Lung (tissue), 16 donors: ENCODE results near the gene POM121. TPM values are rescaled to one million over a fixed set of nuclear protein-coding genes. Genes with fewer than 3 reads are reported as not detected.
"Not testable (repeated sequence)": the region's sequence is repeated elsewhere in the genome, so short reads cannot be mapped to it uniquely, and the experiment has no call there.

Experiments
- ATAC-seq: fragments of 200-7000 bp; cut with Tn5 transposase; one replicate; pipeline ENCODE4 v1.9.1; 2020; ENCODE audit warnings: moderate number of reproducible peaks; ENCODE audit not compliant: insufficient read depth, low FRiP score
- DNase-seq, 3 donors: peaks; one replicate each; pipeline ENCODE4 v3.0.0-alpha.2; 2013 to 2017
- H3K27ac ChIP-seq, 2 donors: one replicate each; pipeline ENCODE4 v1.5.1; 2013; ENCODE audit warnings: mild to moderate bottlenecking in 2 of 2, moderate library complexity in 2 of 2, control low read depth in 1 of 2, inconsistent platforms in 1 of 2, low read depth in 1 of 2, low read length in 1 of 2
- H3K27me3 ChIP-seq, 3 donors: one replicate each; pipeline ENCODE4 v1.5.1; 2013; ENCODE audit warnings: low read length in 2 of 3; ENCODE audit not compliant: control insufficient read depth in 3 of 3, insufficient read depth in 3 of 3
- H3K36me3 ChIP-seq, 4 donors: one replicate each; pipeline ENCODE4 v1.5.1; 2013; ENCODE audit warnings: low read length in 4 of 4, mild to moderate bottlenecking in 1 of 4, moderate library complexity in 1 of 4; ENCODE audit not compliant: control insufficient read depth in 4 of 4, insufficient read depth in 4 of 4
- H3K4me1 ChIP-seq, 5 donors: one replicate each; pipeline ENCODE4 v1.5.1; 2013; ENCODE audit warnings: low read length in 5 of 5, mild to moderate bottlenecking in 2 of 5, moderate library complexity in 1 of 5; ENCODE audit not compliant: control insufficient read depth in 5 of 5, insufficient read depth in 5 of 5
- H3K4me3 ChIP-seq: one replicate; pipeline ENCODE4 v1.5.1; 2013; ENCODE audit warnings: mild to moderate bottlenecking, control low read depth, moderate library complexity
- H3K9ac ChIP-seq, 2 donors: one replicate each; pipeline ENCODE4 v1.5.1; 2013; ENCODE audit warnings: low read length in 2 of 2, control low read depth in 1 of 2; ENCODE audit not compliant: insufficient read depth in 1 of 2
- H3K9me3 ChIP-seq, 4 donors: one replicate each; pipeline ENCODE4 v1.5.1; 2013; ENCODE audit warnings: low read length in 3 of 4, mild to moderate bottlenecking in 1 of 4, moderate library complexity in 1 of 4; ENCODE audit not compliant: control insufficient read depth in 4 of 4, insufficient read depth in 3 of 4
- WGBS, 2 donors: extraction: QIAGEN DNeasy Blood & Tissue Kit; methylation state at CpG; one replicate each; pipeline ENCODE4 v1.1.7; 2013; 5-methylcytosine and 5-hydroxymethylcytosine counted together
- long read RNA-seq, 5 donors: transcript quantifications; one replicate each; lab custom pipeline, GENCODE V29; 2026
- polyA plus RNA-seq, 2 donors: library from polyadenylated mRNA; stranded (reverse); fragments of 200-250 nt; gene quantifications; one replicate each; pipeline ENCODE4 v1.2.1, GENCODE V29; 2013
- total RNA-seq, 2 donors: library from RNA; depleted of rRNA in 1 of 2; stranded (reverse); fragments of >200 nt in 1 of 2; gene quantifications; one replicate each; pipeline ENCODE4 v1.2.1, GENCODE V29; 2014 to 2021
- TF ChIP-seq, protein P1 (sequence below): IDR thresholded peaks from 2 replicates; pipeline ENCODE4 v1.5.1; 2012; ENCODE audit warnings: mild to moderate bottlenecking; ENCODE audit errors: control extremely low read depth, extremely low read depth
- donor health status: control.
- donor health status: control.
- donor health status: Bipolar disorder and iron deficiency.
- donor health status: healthy.
- donor health status: DM: yes; HTN: yes; CAD: no.

Gene POM121
- total RNA-seq (10 to 100 TPM; 15.4 to 38.0 TPM), polyA plus RNA-seq (10 to 100 TPM; 14.5 to 17.7 TPM)
- long read RNA-seq, donor 1, partial matches to known transcripts, result 29 of 29 reads
- long read RNA-seq, donor 1, other reads (novel, unspliced or antisense), result 0 of 29 reads
- long read RNA-seq, donor 2, partial matches to known transcripts, result 21 of 21 reads
- long read RNA-seq, donor 2, other reads (novel, unspliced or antisense), result 0 of 21 reads
- long read RNA-seq, donor 3, result 0 reads
- long read RNA-seq, donor 4, partial matches to known transcripts, result 5 of 5 reads
- long read RNA-seq, donor 4, other reads (novel, unspliced or antisense), result 0 of 5 reads
- long read RNA-seq, donor 5, partial matches to known transcripts, result 81 of 81 reads
- long read RNA-seq, donor 5, other reads (novel, unspliced or antisense), result 0 of 81 reads

DNA sequence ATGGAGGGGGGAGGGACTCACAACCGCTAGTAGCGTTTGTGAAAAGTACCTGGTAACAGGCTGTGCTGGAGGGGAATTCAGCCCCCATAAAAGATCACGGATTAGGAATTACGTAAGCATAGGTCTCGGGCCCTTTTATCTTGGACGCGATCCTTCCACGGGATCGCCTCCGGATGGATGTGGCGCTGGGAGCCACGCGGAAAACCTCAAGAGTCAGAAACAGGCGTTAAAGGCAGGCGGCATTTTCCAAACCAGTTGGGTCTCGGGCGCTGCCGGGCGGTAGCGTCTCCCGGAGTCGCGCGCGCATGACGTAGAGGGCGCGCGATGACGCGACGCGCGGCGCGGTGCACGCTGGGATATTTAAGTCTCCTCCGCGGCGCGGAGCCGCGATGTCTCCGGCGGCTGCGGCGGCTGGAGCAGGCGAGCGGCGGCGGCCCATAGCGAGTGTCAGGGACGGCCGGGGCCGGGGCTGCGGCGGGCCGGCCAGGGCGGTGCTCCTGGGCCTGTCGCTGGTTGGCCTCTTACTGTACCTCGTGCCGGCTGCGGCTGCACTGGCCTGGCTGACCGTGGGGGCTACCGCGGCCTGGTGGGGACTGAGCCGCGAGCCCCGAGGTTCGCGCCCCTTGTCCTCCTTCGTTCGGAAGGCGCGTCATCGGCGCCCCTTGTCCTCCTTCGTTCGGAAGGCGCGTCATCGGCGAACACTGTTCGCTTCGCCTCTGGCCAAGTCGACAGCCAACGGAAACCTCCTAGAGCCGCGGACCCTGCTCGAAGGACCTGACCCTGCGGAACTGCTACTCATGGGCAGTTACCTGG is at the start of gene POM121:
POM121 (plus strand) TSS at position 363 of the 813 bp plus-strand sequence; CDS start at position 390, 27 bp downstream.
- H3K9me3 ChIP-seq, result no peaks in the 10 kb centered on the region
- H3K9ac ChIP-seq, result peak within 1 kb of the TSS; percentile 91 to 99
- DNase-seq (peak; percentile 89 to 94 (median 90)), ATAC-seq (peak; percentile 99)
- 0% methylated on average over 53 to 91 of the region's 91 CpGs for WGBS, 2 donors
- H3K4me3 ChIP-seq, result peak within 1 kb of the TSS; percentile 78
- peaks cover 3 to 18% (median 11%) of the 10 kb centered on the region in 4 donors for H3K36me3 ChIP-seq
- TF ChIP-seq, protein P1, sequence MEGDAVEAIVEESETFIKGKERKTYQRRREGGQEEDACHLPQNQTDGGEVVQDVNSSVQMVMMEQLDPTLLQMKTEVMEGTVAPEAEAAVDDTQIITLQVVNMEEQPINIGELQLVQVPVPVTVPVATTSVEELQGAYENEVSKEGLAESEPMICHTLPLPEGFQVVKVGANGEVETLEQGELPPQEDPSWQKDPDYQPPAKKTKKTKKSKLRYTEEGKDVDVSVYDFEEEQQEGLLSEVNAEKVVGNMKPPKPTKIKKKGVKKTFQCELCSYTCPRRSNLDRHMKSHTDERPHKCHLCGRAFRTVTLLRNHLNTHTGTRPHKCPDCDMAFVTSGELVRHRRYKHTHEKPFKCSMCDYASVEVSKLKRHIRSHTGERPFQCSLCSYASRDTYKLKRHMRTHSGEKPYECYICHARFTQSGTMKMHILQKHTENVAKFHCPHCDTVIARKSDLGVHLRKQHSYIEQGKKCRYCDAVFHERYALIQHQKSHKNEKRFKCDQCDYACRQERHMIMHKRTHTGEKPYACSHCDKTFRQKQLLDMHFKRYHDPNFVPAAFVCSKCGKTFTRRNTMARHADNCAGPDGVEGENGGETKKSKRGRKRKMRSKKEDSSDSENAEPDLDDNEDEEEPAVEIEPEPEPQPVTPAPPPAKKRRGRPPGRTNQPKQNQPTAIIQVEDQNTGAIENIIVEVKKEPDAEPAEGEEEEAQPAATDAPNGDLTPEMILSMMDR, result no peak
- peak within 1 kb of the TSS; percentile 95 to 97 for H3K27ac ChIP-seq
- no peaks in the 10 kb centered on the region for H3K27me3 ChIP-seq
- peaks cover 0 to 12% (median 0%) of the 10 kb centered on the region in 5 donors for H3K4me1 ChIP-seq

DNA sequence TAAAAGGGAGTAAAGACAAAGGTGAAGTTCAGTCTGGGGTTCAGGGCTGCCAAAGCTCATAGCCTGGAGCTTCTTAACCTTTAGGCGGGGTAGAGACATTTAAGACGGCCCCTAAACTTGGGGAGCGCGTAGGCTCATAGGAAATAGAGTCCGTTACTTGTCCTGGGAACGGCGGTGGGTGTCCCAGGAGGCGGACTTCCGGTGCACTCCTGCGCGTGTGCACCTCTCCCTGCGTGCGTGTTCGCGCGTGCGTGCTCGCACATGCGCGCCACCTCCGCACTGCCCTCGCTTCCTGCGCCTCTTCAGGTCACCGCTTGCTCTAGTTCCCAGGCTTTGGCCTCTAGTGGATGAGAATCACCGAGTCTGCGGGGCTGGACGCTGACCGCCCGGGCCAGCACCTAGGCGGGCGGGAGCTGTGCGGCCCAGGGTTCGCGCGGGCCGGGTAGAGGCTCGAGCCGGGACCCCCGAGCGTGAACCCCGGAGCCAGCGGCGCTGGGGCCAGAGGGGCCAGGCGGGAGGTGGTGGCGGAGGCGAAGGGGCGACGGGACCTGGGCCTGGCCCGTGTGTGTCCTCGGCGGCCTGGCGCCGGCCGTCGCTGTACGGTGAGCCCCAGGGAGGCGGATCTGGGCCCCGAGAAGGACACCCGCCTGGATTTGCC is 45.7 kb upstream of the POM121 start:
- H3K4me3 ChIP-seq, result peak overlapping the region; percentile 83
- DNase-seq, result peak; percentile 81 to 87 (median 82)
- H3K9ac ChIP-seq, result peak overlapping the region; percentile 42 to 72
- peak; percentile 100 for ATAC-seq
- H3K36me3 ChIP-seq, H3K9me3 ChIP-seq, H3K4me1 ChIP-seq, H3K27me3 ChIP-seq: not testable (repeated sequence)
- H3K27ac ChIP-seq, result peak overlapping the region; percentile 83 to 90
- WGBS, 2 donors, result 0% methylated on average over 35 to 52 of the region's 59 CpGs

- Histone ChIP-seq H3K9ac (peak overlapping the region; percentile 42 to 72), H3K4me3 (peak overlapping the region; percentile 83), H3K27ac (peak overlapping the region; percentile 78 to 83)
- ATAC-seq (peak; percentile 23), DNase-seq (peak; percentile 49 to 61 (median 55))
- 0% methylated on average over 21 to 35 of the region's 35 CpGs for WGBS, 2 donors
- H3K4me1 ChIP-seq, H3K27me3 ChIP-seq, H3K9me3 ChIP-seq, H3K36me3 ChIP-seq: not testable (repeated sequence)
Observed at GRCh38 chr7:72879737-72880215, 45.1 kb upstream of the POM121 start.

GRCh38 chr7:72891750-72892149 is 33.1 kb upstream of the POM121 start:
- peaks cover 0 to 13% (median 6%) of the 10 kb centered on the region in 4 donors for H3K36me3 ChIP-seq
- not testable (repeated sequence) for H3K4me3 ChIP-seq, ATAC-seq, H3K27ac ChIP-seq, H3K9me3 ChIP-seq, H3K9ac ChIP-seq, DNase-seq, H3K27me3 ChIP-seq, H3K4me1 ChIP-seq
- WGBS, 2 donors, result 46 to 81% methylated on average over 4 of the region's 4 CpGs

- not testable (repeated sequence) for H3K4me1 ChIP-seq, H3K27ac ChIP-seq, H3K4me3 ChIP-seq, DNase-seq, H3K9ac ChIP-seq, H3K27me3 ChIP-seq, H3K9me3 ChIP-seq, ATAC-seq
- WGBS, 2 donors, result 97 to 98% methylated on average over 6 of the region's 6 CpGs
- peaks cover 4 to 11% (median 9%) of the 10 kb centered on the region in 4 donors for H3K36me3 ChIP-seq
Observed at GRCh38 chr7:72904740-72905139, 20.2 kb upstream of the POM121 start.

DNA sequence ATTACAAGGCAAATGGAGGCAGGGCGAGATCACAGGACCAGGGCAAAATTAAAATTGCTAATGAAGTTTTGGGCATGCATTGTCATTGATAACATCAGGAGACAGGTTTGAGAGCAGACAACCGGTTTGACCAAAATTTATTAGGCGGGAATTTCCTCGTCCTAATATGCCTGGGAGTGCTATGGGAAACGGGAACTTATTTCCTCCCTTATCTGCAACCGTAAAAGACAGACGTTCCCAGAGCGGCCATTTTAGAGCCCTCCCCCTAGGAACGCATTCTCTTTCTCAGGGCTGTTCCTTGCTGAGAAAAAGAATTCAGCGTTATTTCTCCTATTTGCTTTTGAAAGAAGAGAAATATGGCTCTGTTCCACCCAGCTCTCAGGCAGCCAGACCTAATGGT is 16.5 kb upstream of the POM121 start:
- not testable (repeated sequence) for H3K4me1 ChIP-seq, H3K9ac ChIP-seq, DNase-seq, H3K4me3 ChIP-seq, H3K27ac ChIP-seq, H3K9me3 ChIP-seq, ATAC-seq, H3K27me3 ChIP-seq
- peaks cover 0 to 14% (median 4%) of the 10 kb centered on the region in 4 donors for H3K36me3 ChIP-seq
- WGBS, 2 donors, result 95% methylated on average over 10 of the region's 10 CpGs
